Jurkat, Clone E6-1 (cell line): Measurements from ENCODE around the gene ALDH4A1.

Experiments used
- DNase-seq: peaks from one replicate; pipeline ENCODE4 v3.0.0-alpha.2; 2011; ENCODE audit warnings: low read depth, low spot score
- H3K4me3 ChIP-seq: 2 replicates; pipeline ENCODE4 v1.5.1; 2011; ENCODE audit warnings: mild to moderate bottlenecking, low read length, control low read depth, moderate library complexity

ALDH4A1 gene

DNA sequence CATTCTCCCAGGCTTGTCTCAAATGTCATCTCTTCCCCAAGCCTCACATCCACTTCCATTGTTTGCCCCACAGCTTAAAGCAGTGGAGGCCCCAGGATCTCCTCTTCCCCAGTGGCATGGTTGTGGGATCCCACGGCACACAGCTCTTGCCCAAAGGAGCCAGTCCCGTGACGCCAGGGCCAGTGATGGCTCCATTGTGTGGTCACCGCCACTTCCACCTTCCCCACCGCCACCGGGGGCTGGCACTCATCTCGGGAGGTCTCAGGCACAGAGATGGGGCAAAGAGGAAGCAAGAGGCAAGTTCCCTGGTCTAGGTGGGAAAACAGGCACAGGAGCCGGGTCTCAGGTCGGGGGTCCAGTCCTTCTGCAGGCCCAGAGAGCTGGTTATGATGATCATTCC is 22.9 kb upstream of the ALDH4A1 start:
- no peak for DNase-seq
- no peak overlapping the region for H3K4me3 ChIP-seq

DNA sequence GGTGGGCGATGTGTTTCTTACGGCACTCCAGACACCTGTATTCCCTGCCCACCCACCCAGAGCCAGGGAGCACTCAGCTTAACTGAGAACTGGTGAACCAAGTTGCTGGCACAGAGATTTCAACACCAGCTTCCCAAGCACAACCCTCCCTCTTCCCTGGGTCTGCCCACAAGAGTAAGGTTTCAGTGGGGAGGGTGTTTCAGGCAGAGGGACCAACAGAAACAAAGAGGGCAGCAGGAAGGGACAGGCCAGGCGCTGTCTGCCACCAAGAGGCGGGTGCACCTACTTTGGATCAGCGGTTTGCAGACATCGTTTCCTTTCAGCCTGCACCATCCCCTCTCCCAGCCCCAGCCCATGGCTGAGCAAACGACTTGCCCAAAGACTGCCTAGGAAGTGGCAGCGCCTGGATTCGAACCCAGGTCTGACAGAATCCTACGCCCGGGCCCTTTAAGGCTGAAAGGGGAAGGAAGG is 21.9 kb upstream of the ALDH4A1 start:
- no peak for DNase-seq
- H3K4me3 ChIP-seq: no peak overlapping the region

- H3K4me3 ChIP-seq: no peak overlapping the region
- DNase-seq: no peak
Measured at GRCh38 chr1:18923756-18924211, 21.4 kb upstream of the ALDH4A1 start.

DNA sequence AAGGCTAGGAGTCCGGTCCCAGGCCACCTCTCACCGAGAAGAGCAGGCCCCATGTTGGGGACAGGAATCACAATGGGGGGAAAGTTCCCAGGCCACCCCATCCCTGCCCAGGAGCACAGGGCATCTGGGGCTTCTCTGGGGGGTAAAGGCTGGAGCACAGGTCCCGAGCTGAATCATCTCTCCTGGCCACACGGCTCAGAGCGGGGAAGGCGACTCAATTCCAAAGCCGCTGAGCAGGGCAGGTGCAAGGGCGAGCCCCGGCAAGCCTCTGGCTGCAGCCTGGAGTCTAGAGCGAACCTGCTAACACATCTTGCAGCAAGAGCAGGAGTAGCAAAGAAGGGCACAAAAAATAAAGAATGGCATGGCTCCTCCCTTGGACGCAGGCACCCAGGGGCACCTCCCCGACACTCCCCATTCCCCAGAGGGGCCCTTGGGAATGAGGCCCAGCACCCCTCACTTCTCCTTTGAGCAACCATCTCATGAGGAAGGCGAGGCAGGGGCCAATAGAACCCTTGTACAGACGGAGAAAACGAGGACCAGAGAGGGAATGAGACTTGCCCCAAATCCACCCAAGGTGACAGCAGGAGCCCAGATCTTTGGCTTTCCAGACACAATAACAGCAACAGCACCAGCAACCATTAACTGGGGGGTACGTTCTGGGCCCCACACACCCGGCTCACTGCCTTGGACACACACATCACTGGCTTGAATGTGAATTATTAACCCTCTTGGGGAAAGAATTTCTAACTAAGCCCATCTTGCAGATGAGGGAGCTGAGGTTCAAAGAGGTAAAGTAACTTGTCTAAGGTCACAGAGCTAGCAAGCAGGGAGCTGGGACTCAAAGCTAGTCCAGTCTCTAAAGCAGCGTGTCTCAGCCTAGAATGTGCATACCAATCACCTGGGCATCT is 20.7 kb upstream of the ALDH4A1 start:
- no peak overlapping the region for H3K4me3 ChIP-seq
- no peak for DNase-seq

DNA sequence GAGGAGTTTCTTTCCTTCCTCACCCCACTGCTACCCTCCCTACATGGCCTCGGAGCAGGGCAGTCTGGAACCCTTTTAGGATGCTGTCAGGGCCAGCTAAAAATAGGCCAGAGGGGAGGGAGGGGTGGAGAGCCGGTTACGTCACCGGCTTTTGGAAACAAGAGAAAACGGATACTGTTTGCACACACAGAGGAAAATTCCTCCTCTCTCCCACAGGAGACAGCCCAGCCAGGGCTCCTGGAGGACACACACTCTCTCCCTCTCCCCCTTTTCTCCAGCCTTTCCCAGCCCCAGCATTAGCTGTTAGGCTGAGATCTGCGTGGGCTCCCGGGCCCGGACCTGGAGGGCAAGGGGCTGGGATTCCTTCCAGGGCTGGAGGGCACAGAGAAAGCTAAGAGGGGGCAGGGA is 20.0 kb upstream of the ALDH4A1 start:
- no peak for DNase-seq
- H3K4me3 ChIP-seq: no peak overlapping the region

DNA sequence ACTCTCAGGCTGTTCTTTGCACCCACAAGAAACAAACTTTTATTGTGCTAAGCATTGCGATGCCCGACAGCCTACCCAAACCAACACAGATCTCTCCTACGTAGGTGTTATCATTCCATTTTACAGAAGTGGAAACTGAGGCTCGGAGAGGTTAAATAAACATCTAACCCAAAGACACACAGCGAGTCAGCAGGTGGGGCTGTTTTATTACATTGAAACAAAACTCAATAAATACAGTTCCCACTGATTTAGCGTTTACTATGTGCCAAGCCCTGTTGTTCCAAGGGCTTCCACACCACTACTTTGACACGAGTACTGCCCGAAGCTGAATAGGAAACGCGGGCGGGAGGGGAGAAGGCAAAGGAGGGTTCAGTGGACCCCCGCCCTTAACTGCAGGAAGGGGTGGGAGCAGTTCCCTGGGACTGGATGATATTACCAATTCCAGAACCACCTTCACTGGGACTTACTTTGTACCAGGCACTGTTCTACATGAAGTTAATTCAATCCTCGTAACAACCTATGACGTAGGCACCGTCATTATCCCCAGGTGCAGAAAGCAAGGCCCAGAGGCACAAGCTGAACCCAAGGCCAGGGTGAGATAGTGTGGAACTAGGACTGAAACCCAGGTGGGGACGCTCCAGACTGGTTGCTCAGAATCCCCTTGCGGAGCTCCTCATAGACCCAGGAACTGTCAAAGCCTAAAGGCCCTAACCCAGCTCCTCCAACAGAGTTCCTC is 19.3 kb upstream of the ALDH4A1 start:
- no peak overlapping the region for H3K4me3 ChIP-seq
- no peak for DNase-seq

DNA sequence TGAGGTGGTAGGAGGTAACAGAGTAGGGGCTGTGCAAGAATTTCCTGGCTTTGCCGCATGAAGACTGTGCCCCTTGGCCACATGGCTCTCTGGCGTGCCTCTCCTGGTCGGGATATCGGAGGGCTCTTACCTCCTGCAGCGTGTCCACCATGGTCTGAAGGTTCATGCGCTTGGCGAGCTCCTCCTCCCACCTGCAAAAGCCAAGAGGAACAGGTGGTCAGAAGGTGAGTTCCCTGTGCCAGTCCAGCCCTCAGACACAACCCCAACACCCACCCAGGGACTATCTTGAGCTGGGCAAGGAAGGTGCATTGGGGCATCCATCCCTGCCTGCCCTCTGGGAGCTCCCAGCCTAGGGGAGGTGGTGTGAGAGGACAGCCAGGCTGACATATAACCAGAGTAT is 18.6 kb upstream of the ALDH4A1 start:
- H3K4me3 ChIP-seq: no peak overlapping the region

GRCh38 chr1:18919956-18920355 is 17.6 kb upstream of the ALDH4A1 start:
- no peak for DNase-seq
- no peak overlapping the region for H3K4me3 ChIP-seq

More for the DNA sequence above, 18.6 kb upstream of the ALDH4A1 start:
- no peak for DNase-seq

GRCh38 chr1:18919197-18919905 is 17.0 kb upstream of the ALDH4A1 start:
- no peak overlapping the region for H3K4me3 ChIP-seq
- no peak for DNase-seq

DNA sequence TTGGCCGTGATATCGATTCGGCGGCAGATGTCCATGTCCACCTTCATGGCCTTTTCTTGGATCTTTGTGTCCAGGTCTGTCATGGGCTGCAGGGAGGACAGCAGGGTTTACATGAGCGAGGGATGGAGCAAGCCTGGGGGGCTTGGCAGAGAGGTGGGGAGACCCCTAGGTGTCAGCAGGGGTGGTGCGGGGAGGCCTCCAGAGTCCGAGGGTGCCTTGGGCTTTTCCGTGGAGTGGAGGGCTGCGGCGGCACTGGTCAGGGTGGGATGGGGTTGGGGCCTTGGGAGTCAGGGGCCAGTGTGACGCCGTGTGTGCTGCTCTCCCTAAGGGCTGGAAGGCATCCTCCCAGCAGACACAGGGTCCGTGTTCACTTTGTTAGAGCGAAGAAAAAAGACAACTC is 16.1 kb upstream of the ALDH4A1 start:
- no peak for DNase-seq
- no peak overlapping the region for H3K4me3 ChIP-seq

DNA sequence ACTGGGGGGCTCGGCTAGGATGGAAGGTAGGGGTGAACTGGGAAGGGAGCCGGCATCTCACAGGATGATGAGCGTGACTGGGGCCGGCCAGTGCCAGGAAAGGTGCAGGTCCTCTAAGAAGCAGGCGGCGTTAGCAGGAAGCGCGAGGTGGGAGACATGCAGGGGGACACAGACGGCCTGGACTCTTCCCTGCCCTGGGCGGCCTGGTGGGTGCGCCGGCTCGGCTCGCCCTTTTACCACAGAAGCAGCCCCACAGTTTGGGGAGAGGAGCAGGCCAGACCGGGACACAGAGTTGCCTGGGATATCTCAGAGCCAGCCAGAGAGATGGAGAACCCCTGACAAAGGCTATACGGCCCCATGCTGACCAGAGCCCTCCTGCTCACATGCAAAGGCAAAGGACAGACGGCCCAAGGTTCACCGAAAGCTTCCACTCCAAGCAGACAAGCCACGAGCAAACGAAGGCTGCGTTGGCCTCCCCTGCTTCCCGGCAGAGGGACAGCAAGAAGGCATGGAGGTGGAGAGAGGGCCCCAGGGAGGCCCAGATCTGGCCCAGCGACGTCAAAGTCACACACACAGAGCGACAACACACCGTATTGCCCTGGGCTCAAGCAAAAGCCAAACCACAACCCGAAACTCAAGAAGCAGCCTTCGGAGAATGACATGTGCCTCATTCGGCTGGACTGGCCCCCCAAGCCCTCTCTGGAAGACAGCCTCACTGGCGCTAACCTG is 14.9 kb upstream of the ALDH4A1 start:
- DNase-seq: no peak
- H3K4me3 ChIP-seq: no peak overlapping the region

GRCh38 chr1:18915341-18915740 is 13.0 kb upstream of the ALDH4A1 start:
- no peak for DNase-seq
- H3K4me3 ChIP-seq: no peak overlapping the region

DNA sequence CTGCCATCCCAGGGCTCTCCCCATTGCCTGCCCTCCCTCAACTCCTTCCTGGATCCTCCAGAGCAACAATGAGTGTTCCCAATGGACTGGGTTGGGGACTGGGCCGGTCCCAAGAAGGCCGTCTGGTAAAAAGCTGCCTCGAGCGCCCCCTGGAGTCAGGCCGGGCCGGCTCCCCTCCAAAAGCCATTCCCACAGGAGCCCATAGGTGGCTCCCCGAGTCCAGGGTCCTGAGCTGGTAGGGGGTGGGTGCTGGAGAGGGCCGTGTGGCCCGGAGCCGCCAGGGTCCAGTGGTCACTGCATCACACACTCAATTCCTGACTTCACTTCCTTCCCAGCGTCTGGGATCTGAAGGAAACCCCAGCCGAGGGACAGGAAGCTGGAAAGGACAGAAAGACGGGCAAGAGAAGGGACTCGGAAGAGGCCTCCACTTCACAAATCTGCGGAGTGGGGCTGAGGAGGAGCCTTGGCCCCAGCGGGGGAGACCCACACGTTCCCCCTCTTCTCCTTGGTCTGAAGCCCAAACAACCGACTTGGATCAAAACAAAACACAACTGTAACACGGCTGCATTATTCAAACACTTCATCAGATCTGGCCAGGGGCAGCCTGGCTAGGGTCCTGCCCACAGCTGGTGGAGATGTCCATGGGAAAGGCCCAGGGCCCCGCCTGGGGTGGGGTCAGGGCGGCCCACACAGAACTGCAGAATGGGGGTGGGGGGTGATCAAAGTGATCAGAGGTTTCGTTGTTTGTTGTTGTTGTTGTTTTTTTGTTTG is 10.9 kb upstream of the ALDH4A1 start:
- no peak overlapping the region for H3K4me3 ChIP-seq
- no peak for DNase-seq

- H3K4me3 ChIP-seq: no peak overlapping the region
- DNase-seq: no peak
Measured at GRCh38 chr1:18912550-18912949, 10.2 kb upstream of the ALDH4A1 start.

- no peak overlapping the region for H3K4me3 ChIP-seq
- DNase-seq: no peak
Measured at GRCh38 chr1:18908911-18909771, 6.8 kb upstream of the ALDH4A1 start.

DNA sequence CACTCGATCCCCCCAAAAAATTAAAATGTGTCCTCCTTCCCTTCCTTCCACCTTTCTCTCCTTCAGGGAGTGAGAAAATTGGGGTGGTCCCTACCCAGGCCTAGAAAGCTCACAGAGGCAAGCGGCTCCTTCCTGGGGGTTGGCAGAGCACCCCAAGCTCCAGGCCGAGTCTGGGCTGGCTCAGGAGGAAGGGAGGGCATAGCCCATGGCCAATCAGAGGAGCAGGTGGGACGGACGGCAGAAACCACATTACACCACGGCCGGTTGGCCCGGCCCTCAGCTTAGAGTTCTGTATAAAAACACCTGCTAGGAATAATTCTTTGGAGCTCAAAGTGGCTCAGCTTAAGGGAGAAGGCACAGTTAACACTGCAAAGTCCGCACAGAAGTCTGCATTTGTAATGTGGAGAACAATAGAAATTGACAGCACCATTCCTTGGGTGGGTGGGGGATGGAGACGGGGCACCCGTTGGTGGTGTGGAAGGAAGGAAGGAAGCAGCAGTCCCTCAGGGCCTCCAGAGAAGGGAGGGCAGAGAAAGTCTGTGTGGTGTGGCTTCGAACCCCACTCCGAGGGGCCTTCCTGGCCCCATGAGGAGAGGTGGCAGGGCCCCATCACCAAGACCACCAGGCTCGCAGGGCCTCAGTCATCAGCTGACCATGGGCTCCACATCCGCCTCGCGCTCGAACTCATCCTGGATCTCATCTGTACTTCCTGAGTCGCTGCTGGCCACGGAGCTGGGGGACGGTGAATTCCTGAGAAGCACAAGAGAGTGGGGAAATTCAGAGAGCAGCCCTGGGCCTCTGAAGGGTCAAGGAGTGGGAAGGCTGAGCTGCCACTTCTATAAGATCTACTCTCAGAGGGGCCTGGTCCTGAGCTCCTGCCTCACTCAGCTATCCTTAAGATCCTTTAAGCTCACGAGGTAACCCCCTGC is 5.8 kb upstream of the ALDH4A1 start:
- no peak for DNase-seq
- H3K4me3 ChIP-seq: no peak overlapping the region
